Measurements from ENCODE around the gene SNX13.

SNX13 gene

DNA sequence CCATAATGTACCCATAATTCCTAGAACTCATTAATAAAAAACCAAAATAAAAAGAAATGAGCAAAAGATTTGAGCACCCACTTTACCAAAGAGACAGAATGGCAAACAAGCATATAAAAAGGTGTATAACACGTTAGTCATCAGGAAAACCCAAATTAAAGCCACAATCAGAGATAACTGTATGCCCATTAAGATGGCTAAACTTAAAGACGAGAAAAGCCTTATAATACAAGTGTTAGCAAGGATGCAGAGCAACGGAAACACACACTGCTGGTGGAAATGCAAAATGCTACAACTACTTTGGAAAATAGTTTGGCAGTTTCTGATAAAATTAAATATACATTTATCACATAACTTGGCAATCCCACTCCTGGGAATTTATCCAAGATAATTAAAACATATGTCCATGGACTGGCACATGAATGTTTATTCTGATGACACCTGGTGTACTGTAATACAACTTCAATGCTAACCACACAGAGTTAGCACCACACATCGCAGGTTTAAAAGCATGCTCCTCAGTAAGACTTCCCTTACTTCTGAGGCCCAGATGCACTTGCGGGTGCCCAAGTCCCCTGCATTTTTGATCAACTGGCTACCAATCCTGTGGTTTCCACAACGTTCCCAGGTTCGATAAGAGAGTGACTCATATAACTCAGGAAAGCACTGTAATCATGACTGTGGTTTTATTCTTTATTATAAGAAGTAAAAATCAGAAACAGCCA lies 158.6 kb downstream of the SNX13 start:
- DNase-seq (ENCODE audit: low spot score) = no peak

DNA sequence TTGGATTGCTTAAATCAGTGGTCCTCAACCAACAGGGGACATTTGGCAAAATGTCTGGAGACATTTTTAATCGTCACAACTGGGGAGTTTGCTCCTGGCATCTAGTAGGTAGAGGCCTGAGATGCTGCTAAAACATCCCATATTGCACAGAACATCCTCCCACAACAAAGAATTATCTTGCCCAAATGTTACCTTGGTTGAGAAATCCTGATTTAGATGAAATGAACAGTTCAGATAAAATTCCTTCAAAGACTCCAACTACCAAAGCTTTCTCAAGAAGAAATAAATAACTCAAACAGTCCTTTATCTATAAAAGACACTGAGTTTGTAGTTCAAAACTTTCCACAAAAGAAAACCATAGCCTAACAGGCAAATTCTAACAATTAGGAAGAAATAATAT lies 160.9 kb downstream of the SNX13 start:
- DNase-seq (ENCODE audit: low spot score) = no peak

DNA sequence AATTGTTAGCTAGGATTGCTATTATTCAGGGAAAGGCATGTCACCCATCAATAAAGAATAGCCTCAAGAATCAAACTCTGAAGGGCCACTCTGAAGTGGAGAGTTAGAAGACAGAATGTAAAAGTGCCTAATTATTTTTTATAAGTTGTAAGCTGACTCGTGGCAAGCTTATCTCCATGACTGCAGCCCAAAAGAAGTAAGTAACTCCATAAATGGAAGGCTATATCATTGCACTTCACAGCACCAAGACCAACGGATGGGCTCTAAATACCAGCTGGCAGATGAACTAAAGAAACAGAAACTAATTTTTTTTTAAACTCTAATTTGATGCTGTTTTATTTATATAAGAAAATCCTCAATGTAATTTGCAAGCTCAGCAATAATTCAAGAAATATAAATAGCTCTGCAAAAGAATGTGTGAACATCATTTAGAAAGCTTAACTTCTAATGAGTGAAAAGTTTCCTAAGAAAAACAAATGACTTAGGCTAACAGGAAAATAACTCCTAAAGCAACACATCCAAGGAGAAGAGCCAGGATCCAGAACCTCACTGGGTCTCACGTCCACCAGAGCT lies 165.5 kb downstream of the SNX13 start:
- no peak for DNase-seq (ENCODE audit: low spot score)

DNA sequence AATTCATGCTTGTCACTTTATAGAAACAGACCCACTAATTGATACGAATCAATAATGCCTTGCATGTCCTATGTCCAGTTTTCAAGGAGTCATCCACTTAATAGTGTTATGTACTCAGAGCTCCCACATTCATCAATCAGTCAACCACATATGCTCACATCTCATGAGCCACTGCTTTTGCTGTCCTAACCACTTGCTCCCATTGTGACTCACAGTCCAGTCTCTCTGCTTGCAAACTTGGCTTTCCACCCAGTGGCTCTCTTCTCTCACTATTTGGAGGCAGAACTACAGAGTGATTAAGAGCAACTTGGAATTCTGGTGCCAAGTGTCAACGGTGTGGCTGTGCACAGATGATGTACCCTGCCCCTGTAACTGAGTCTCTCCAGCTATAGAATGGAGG lies 166.0 kb downstream of the SNX13 start:
- DNase-seq (ENCODE audit: low spot score) = no peak

DNA sequence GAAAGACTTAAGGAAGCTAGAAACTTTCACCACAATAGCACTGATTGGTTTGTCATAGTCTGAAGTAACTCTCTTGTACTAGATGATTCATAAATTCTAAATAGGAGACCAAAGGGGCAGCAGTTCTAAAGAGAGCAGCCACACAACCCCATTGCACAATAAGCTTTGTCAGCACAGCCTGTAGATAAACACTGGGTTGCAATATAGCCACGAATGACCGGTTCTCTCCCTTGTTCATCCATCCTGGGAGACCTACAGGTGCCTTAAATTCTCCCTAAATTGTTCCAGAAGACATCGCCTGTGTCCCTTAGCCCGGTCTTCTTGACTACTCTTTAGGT lies 167.0 kb downstream of the SNX13 start:
- no peak for DNase-seq (ENCODE audit: low spot score)

DNA sequence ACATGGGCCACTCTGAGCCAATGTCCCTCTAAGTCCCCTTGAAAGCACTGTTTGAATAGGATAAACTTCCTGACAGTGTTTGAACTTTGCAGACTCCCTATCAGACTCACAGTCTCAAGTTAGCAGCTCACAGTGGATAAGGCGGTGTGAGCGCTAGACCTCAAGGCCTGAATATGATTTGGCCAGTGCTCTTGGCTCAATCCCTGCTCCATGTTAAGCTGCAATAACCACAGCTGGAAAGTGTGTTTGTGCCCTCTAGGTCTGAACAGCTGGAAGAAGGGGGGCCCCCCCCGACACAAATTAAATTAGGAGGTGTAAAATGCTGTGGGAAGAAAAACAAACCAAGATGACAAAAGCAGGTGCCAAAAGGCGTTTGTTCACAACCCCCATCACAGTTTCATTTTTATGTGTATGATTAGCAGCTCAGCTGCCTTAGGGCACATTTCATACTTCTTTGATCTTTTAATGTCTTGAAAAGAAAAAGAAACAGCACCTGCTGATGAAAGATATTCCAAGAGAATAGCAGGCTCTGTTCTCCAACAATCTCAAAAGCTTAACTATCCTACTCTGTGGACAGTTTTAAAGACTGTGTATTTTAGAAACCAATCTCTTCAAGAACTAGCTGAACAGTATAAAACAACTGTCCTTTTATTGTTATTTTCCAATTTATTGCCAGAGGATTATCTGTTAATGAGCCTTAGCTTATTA lies 167.6 kb downstream of the SNX13 start:
- no peak for DNase-seq (ENCODE audit: low spot score)

DNA sequence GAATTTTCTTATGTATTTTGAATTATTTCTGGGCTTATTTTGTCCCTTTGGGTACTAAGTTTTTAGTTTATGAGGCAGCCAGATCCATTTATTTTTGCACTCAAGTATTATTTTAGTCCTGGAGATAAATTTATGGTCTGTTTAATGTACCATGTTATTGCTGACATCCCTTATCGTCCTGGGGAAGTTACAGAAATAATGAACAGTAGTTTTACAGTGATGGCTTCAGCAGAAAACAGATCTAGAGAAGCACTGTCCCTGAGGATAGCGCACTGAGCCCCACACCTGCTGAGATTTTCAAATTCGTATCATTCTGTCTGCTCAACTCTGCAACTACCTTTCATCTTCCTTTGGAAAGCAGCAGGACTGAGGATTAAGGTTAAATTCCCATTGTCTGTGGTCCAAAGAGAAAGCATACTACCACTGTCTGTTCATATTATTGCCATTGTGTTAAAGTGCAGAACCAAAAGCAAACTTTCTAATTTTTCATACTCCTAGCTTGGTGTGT lies 168.3 kb downstream of the SNX13 start:
- no peak for DNase-seq (ENCODE audit: low spot score)

DNA sequence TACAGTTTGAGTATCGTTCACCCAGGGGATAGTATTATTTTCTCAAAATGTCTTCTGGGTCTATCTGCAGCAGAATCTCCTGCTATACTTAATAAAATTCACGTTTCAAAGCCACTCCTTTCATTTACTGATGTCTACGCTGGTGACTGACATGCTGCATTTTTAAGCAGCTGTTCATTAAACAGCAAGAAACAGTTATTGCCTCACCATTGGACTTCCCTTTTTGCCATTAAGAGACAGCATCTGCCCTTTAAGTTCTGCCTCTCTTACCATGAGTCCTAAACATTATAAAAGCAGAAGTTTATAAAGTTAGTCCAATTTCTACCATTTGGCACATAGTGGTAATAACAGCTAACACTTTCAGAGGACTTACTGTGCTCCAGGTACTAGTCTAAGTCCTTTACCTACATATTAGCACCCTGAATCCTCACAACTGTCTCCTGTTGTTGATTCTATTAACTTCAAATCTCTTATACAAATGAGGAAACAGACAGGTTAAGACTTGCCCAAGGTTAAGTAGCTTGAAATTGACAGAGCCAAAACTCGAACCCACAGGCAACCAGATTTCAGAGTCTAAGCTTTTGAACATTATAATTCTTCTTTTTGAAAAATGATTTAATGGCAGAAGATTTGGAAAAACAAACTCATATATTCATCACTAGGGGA lies 169.5 kb downstream of the SNX13 start:
- no peak for DNase-seq (ENCODE audit: low spot score)

DNA sequence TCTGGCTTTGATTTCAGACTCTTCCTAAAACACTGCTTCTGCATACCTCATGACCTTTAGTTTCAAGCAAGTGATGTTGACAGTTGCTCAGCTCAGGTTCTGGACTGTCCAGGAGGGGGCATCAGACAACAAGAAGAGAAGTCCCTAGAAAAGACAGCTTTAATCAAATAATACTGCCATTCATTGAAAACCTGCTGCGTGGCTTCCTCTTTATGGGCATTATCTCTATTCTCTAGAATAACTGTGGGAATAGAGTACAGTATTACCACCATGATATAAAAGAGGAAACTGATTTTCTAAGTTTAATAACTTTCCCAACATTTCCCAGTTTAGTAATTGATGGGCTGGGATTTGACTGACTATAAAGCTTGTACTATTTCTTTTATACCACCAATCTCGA lies 170.4 kb downstream of the SNX13 start:
- DNase-seq (ENCODE audit: low spot score) = peak; percentile 55

DNA sequence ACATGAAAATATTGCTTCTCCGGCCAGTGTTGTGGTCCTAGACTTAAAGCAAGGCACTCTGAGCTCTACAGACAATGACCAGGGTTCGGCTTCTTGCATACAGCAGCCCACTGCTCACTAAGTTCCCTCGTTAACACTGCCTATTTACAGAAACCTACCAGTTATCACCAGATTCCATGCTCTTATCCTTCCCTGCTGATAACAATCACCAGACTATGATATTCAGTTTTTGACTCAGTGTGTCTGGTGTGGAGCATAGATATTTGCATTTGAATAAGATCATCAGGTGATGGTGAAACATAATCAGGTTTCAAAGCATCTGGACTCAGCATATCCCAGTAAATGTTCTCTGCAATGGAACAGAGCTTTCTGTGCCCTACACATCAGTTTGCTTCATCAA lies 182.3 kb downstream of the SNX13 start:
- DNase-seq (ENCODE audit: low spot score) = no peak

DNA sequence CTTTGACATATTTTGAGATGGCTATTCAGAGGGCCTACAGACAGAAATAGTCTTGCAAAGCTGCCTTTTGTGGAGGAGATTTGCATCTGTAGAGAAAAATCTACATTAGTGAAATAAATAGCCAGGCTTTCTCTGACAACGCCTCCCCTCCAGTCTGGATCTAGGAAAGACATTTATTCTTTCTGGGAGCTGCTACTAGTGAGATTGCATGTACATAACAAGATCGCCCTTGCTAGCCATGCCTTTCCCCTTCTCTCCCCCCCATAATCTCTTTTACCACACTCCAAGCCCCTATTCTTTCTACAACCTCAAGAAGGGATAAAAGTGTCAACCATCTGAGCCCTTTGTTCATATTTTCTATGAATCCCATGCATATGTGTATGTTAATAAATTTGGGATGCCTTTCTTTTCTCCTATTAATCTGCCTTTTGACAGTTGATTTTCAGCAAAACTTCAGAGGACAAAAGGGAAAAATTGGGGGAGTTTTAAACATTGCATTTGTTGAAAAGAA lies 194.2 kb downstream of the SNX13 start:
- no peak for DNase-seq (ENCODE audit: low spot score)

DNA sequence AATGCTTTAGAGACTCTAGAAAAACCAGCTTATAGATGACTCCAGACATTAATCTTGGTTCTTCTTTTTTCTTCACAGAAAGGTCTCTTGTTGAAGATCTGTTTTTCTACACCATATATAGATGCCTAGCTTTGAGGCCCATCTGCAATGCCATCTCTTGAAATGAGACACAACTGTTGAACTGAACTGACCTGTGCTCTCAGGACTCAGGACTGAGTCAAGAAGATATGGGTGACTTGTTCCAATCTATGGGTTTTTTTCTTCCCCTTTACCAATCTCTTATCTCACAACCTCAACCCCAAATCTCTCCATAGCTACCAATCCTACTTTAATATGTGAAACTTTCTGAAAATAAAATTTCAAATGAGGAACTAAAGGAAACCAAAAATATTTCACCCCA lies 194.7 kb downstream of the SNX13 start:
- DNase-seq (ENCODE audit: low spot score) = no peak

DNA sequence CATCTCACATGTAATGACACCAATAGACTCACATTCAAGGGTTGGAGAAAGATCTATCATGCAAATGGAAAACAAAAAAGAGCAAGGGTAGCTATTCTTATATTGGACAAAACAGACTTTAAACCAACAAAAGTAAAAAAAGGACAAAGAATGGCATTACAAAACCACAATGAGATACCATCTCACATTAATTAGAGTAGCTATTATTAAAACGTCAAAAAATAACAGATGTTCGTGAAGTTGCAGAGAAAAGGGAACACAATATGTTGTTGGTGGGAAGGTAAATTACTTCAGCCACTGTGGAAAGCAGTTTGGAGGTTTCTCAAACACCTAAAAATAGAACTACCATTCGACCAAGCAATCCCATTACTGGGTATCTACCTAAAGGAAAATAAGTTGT lies 197.0 kb downstream of the SNX13 start:
- DNase-seq (ENCODE audit: low spot score) = no peak

DNA sequence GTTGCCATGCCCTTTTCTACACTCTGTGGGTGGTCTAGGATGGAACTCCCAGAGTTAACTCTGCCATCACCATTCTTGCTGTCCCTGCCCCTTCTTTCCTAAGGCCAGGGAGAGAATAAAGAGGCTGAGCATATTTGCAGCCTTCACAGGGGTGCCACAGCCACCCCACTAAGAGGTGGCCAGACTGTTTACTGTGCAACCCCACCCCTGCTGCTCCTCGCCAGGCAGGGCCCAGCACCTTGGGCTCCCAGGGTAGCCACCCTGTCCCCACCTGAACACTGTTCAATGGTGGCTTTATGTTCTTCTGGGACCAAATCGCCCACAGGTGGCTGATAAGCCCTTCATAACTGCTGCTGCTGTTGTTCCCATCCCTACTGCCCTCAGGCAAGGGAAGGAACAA lies 198.9 kb downstream of the SNX13 start:
- no peak for DNase-seq (ENCODE audit: low spot score)
